GM12865 (cell line): ENCODE data around the gene SLC25A48.

Experiments used
- DNase-seq: peaks from one replicate; pipeline ENCODE4 v3.0.0; 2010; ENCODE audit warnings: low read depth
- H3K4me3 ChIP-seq: 2 replicates; pipeline ENCODE4 v1.5.1; 2011; ENCODE audit warnings: mild to moderate bottlenecking, low read depth, low read length, control low read depth
- TF ChIP-seq, protein P1 (sequence below): IDR thresholded peaks from 2 replicates; pipeline ENCODE4 v1.5.1; 2011; ENCODE audit warnings: low read length, control low read depth, low read depth, inconsistent platforms; ENCODE audit not compliant: insufficient read depth; ENCODE audit errors: missing control alignments

The SLC25A48 gene

DNA sequence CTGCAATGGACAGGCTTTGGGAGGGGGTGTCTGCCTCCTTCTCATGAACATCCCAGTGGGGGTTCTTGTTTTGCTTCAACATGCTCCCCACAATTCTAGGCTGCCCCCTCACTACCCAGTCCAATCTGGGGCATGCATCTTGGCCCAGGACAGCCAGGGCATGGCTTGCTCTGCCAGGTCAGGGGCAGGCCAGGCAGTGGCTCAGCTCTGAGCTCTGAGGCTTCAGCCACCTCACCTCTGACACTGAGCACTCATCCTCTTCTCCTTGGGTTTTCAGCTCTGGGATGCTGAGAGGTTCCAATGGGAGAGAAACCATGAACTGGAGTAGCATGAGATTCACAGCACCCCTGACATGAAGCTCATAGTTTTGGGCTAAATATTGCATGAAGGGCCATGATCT is 11.8 kb downstream of the SLC25A48 start:
- TF ChIP-seq, protein P1, sequence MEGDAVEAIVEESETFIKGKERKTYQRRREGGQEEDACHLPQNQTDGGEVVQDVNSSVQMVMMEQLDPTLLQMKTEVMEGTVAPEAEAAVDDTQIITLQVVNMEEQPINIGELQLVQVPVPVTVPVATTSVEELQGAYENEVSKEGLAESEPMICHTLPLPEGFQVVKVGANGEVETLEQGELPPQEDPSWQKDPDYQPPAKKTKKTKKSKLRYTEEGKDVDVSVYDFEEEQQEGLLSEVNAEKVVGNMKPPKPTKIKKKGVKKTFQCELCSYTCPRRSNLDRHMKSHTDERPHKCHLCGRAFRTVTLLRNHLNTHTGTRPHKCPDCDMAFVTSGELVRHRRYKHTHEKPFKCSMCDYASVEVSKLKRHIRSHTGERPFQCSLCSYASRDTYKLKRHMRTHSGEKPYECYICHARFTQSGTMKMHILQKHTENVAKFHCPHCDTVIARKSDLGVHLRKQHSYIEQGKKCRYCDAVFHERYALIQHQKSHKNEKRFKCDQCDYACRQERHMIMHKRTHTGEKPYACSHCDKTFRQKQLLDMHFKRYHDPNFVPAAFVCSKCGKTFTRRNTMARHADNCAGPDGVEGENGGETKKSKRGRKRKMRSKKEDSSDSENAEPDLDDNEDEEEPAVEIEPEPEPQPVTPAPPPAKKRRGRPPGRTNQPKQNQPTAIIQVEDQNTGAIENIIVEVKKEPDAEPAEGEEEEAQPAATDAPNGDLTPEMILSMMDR = no peak
- no peak for DNase-seq
- H3K4me3 ChIP-seq = no peak overlapping the region

DNA sequence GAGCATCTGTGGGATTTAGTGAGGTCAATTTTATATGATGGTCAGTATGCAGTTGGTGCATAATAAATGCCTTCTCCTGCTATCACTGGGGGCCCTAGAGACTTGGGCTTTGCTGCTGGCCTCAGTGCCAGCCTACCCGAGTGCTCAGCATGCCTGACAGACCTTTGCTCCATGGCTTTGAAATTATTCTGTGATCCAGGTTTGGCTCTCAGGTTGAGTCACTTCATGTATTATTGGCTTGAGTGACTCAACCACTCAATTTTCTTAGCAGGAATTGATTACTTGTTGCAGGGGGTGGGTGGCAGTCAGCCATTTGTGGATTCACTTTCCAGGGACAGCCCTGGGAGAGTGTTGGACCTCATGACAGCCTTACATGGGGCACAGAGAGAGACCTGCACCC is 13.5 kb downstream of the SLC25A48 start:
- H3K4me3 ChIP-seq = no peak overlapping the region
- TF ChIP-seq, protein P1 = no peak

DNA sequence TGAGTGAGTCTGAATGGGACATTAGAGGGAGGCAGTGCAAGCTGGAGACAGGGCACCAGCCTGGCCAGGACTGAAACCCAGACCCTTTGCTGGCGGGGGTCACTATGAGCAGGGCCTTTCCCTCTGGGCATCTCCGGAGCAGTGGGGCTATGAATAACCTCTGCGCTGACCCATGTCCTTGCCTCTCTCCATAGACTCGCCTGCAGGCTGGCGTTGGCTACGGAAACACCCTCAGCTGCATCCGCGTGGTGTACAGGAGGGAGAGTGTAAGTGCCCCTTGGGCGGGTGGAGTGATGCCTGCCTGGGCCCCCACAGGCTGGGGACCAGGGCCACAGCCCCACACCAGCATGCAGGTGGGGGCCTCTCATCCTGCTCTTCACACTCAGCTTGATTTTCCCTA is 15.8 kb downstream of the SLC25A48 start:
- TF ChIP-seq, protein P1 = no peak
- H3K4me3 ChIP-seq = no peak overlapping the region
- no peak for DNase-seq

More for the DNA sequence above, 13.5 kb downstream of the SLC25A48 start:
- DNase-seq = no peak

DNA sequence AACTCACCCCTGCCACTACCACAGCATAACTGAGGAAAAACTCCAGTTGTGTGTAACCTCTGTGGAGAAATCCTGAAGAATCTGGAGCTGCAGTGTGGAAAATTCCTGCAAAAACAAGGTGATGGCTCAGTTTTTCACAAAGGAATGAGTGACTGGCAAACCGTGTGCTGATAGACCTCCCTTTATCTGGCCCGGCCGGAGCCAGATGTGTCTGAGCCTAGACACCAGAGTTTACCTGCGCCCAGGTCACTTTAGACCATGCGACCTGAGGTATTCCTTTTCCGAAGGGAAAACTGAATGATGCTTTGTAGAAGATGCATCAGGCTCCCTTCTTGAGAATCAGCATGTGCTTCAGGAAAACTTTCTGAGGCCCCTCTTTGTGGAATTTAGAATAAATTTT is 16.2 kb downstream of the SLC25A48 start:
- H3K4me3 ChIP-seq = no peak overlapping the region
- DNase-seq = no peak
- TF ChIP-seq, protein P1 = no peak

DNA sequence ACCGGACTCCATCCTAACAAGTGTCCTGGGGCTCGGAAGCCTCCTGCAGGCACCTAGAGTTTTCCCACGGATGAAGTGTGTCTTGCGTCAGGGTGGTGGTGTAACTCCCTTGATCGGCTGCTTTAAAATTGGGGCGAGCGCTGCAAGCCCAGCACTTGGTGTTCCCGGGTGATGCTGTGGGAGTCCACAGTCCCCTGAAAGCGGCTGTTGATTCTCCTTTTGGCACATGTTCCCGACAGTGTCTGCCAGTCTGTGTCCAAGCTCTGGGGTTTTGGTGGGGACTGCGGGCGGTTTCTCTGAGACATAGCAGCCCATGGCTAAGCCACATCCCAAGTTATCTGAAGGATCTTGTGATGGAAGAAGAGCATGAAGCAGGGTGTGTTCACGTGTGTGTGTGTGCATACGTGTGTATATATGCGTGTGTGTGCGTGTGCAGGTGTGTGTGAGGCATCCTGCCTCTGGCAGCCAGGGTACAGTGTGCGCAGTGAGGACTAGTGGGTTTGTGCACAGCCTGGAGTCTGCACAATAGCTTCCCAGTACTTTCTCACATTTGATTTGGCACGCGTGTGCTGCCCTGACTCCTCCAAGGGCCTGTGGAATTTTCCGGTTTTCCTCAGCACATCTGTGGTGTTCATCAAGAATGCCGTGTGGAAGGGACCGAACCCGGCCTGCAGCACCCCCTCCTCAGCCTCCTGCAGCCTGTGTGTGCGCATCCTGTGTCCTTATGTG is 16.9 kb downstream of the SLC25A48 start:
- no peak for DNase-seq
- TF ChIP-seq, protein P1 = no peak
- no peak overlapping the region for H3K4me3 ChIP-seq

DNA sequence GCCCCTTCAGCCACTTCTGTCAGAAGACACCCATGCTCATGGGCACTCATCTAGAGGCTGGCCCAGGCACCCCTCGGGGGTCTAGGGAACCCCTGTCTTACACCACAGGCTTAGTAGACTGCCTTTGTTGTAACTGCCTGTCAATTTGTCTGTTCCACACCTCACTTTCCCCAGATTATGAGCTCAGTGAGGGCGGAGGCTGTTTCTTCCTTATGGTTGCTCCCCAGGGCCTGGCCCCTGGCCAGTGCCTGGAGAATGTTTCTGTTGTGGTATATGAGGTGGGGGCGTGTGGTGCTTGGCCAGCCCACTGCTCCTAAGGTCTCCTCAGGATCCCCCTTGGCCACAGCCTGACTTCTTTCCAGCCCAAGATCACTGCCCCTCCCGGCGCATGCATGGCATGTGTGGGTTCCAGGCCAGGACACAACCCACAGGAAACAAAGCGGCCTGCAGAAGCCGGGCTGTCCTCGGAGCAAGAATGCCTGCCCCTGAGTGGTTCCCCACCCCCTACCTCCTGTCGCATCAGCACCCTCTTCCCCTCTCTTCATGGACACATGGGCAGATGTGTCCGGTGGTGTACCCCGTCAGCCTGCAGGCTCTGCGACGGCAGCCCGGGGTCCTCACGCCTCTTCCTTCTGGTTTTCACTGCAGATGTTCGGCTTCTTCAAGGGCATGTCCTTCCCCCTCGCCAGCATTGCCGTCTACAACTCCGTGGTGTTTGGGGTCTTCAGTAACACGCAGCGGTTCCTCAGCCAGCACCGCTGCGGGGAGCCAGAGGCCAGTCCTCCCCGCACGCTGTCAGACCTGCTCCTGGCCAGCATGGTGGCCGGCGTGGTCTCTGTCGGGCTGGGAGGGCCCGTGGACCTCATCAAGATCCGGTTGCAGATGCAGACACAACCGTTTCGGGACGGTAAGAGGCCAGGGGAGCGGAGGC is 17.7 kb downstream of the SLC25A48 start:
- no peak overlapping the region for H3K4me3 ChIP-seq
- TF ChIP-seq, protein P1 = no peak
- DNase-seq = no peak
